OCI-LY1 (cell line): ENCODE results near the gene RPRD1A.

ENCODE experiments used
- EZH2 ChIP-seq: fragments of 200-600 bp; sonication (generic), shearing (Covaris generic); IDR thresholded peaks from 2 replicates; pipeline ENCODE4 v1.8.0; 2017; ENCODE audit warnings: borderline replicate concordance, mixed run types, mild to moderate bottlenecking, antibody characterized with exemption, low read length, moderate library complexity, mixed read lengths
- TF ChIP-seq, protein P1 (sequence below): fragments of 200-600 bp; sonication (generic), shearing (Covaris generic); IDR thresholded peaks from 2 replicates; pipeline ENCODE4 v1.5.1; 2017; ENCODE audit warnings: mild to moderate bottlenecking, antibody characterized with exemption, low read length, moderate library complexity, mixed read lengths

DNA sequence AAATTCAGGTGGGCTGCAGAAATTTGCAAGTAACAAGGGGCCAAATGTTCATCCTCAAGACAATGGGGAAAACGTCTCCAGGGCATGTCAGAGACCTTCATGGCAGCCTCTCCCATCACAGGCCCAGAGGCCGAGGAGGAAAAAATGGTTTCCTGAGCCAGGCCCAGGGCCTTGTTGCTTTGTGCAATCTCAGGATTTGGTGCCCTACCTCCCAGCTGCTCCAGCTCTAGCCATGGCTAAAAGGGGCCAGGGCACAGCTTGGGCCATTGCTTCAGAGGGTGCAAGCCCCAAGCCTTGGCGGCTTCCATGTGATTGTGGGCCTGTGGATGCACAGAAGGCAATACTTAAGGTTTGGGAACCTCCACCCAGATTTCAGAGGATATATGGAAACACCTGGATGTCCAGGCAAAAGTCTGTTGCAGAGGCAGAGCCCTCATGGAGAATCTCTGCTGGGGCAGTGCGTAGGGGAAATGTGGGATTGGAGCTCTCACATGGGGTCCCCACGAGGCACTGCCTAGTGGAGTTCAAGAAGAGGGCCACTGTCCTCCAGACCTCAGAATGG is 29.2 kb downstream of the RPRD1A start:
- TF ChIP-seq, protein P1, sequence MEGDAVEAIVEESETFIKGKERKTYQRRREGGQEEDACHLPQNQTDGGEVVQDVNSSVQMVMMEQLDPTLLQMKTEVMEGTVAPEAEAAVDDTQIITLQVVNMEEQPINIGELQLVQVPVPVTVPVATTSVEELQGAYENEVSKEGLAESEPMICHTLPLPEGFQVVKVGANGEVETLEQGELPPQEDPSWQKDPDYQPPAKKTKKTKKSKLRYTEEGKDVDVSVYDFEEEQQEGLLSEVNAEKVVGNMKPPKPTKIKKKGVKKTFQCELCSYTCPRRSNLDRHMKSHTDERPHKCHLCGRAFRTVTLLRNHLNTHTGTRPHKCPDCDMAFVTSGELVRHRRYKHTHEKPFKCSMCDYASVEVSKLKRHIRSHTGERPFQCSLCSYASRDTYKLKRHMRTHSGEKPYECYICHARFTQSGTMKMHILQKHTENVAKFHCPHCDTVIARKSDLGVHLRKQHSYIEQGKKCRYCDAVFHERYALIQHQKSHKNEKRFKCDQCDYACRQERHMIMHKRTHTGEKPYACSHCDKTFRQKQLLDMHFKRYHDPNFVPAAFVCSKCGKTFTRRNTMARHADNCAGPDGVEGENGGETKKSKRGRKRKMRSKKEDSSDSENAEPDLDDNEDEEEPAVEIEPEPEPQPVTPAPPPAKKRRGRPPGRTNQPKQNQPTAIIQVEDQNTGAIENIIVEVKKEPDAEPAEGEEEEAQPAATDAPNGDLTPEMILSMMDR, result no peak
- TF ChIP-seq EZH2, result no peak
